ENCODE results near the gene TEAD2.

Gene TEAD2

DNA sequence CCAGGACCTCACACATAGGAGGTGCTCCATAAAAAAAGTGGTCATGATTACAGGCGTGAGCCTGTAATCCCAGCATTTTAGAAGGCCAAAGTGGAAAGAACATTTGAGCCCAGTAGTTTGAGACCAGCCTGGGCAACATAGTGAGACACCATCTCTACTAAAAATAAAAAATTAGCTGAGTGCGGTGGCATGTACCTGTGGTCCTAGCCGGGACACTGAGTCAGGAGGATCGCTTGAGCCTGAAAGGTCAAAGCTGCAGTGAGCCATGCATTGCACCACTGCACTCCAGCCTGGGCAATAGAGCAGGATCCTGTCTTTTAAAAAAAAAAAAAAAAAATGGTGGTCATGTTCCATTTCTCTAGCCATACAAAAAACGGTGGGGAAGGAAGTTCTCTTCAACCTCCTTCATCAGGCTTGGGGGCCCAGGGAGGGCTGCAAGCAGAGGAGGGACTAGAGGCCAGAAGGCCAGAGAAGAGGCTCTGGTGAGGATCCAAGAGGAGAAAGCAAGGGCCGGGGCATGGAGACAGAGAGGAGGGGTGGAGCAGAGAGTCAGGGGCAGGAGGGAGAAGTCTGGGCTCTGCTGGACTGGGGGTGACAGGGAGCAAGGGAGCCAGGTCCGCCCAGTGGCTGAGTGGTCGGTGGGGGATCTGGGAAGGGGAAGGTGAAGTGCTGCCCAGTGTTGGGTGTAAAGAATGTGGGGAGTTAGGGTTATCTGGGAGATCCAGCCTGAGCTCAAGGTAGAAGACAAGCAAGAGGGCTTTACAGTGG lies 34.7 kb upstream of the TEAD2 start:
- Histone ChIP-seq H3K4me3 (ENCODE audit: low read depth in 1 of 2, low read length in 2 of 2) (no peak overlapping the region), H3K4me1 (ENCODE audit: control insufficient read depth in 1 of 2, insufficient read depth in 2 of 2, low read length in 2 of 2) (no peaks in the 10 kb centered on the region), H3K27ac (ENCODE audit: low read length) (no peak overlapping the region), H3K27me3 (ENCODE audit: low read depth, low read length) (no peaks in the 10 kb centered on the region), H3K36me3 (ENCODE audit: control insufficient read depth in 1 of 2, insufficient read depth in 2 of 2, low read length in 2 of 2) (no peaks in the 10 kb centered on the region), H3K9me3 (ENCODE audit: control insufficient read depth in 1 of 2, low read length in 2 of 2) (no peaks in the 10 kb centered on the region)

GRCh38 chr19:49395581-49396407 lies 33.6 kb upstream of the TEAD2 start:
- no peaks in the 10 kb centered on the region for H3K27me3 ChIP-seq (ENCODE audit: low read depth, low read length)
- H3K27ac ChIP-seq (ENCODE audit: low read length): no peak overlapping the region
- no peaks in the 10 kb centered on the region for H3K9me3 ChIP-seq (ENCODE audit: control insufficient read depth in 1 of 2, low read length in 2 of 2)
- no peak overlapping the region for H3K4me3 ChIP-seq (ENCODE audit: low read depth in 1 of 2, low read length in 2 of 2)
- H3K36me3 ChIP-seq (ENCODE audit: control insufficient read depth in 1 of 2, insufficient read depth in 2 of 2, low read length in 2 of 2): no peaks in the 10 kb centered on the region
- no peaks in the 10 kb centered on the region for H3K4me1 ChIP-seq (ENCODE audit: control insufficient read depth in 1 of 2, insufficient read depth in 2 of 2, low read length in 2 of 2)

GRCh38 chr19:49393881-49394280 lies 31.7 kb upstream of the TEAD2 start:
- H3K27ac ChIP-seq (ENCODE audit: low read length): no peak overlapping the region
- no peaks in the 10 kb centered on the region for H3K9me3 ChIP-seq (ENCODE audit: control insufficient read depth in 1 of 2, low read length in 2 of 2)
- H3K4me3 ChIP-seq (ENCODE audit: low read depth in 1 of 2, low read length in 2 of 2): no peak overlapping the region
- H3K36me3 ChIP-seq (ENCODE audit: control insufficient read depth in 1 of 2, insufficient read depth in 2 of 2, low read length in 2 of 2): no peaks in the 10 kb centered on the region
- H3K27me3 ChIP-seq (ENCODE audit: low read depth, low read length): no peaks in the 10 kb centered on the region
- no peaks in the 10 kb centered on the region for H3K4me1 ChIP-seq (ENCODE audit: control insufficient read depth in 1 of 2, insufficient read depth in 2 of 2, low read length in 2 of 2)

- Histone ChIP-seq H3K9me3 (ENCODE audit: control insufficient read depth in 1 of 2, low read length in 2 of 2) (no peaks in the 10 kb centered on the region), H3K4me1 (ENCODE audit: control insufficient read depth in 1 of 2, insufficient read depth in 2 of 2, low read length in 2 of 2) (no peaks in the 10 kb centered on the region), H3K27me3 (ENCODE audit: low read depth, low read length) (no peaks in the 10 kb centered on the region), H3K36me3 (ENCODE audit: control insufficient read depth in 1 of 2, insufficient read depth in 2 of 2, low read length in 2 of 2) (no peaks in the 10 kb centered on the region), H3K4me3 (ENCODE audit: low read depth in 1 of 2, low read length in 2 of 2) (no peak overlapping the region), H3K27ac (ENCODE audit: low read length) (no peak overlapping the region)
Measured at GRCh38 chr19:49391581-49392399, 29.6 kb upstream of the TEAD2 start.

DNA sequence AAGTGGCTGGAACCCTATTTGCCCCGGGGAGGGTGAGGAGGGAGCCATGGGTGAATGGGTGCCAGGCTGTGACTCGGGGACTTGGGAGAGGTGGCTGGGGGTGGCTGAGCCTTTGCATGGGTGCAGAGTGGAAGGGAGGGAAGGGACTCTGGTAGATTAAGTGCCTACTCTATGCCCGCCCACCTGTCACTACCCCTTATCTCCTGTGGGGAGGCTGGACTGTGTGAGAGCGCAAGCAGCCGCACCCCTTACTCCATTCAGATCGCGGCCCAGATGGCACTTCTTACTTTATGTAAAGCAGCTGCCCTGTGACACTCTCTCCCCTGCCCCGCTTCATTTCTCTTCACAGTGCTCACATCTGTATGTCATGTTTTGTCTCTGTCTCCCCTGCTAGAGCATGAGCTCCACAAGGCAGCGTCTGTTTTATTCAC lies 28.7 kb upstream of the TEAD2 start:
- no peak overlapping the region for H3K4me3 ChIP-seq (ENCODE audit: low read depth in 1 of 2, low read length in 2 of 2)
- H3K27me3 ChIP-seq (ENCODE audit: low read depth, low read length): no peaks in the 10 kb centered on the region
- H3K36me3 ChIP-seq (ENCODE audit: control insufficient read depth in 1 of 2, insufficient read depth in 2 of 2, low read length in 2 of 2): no peaks in the 10 kb centered on the region
- no peaks in the 10 kb centered on the region for H3K9me3 ChIP-seq (ENCODE audit: control insufficient read depth in 1 of 2, low read length in 2 of 2)
- no peaks in the 10 kb centered on the region for H3K4me1 ChIP-seq (ENCODE audit: control insufficient read depth in 1 of 2, insufficient read depth in 2 of 2, low read length in 2 of 2)
- no peak overlapping the region for H3K27ac ChIP-seq (ENCODE audit: low read length)

DNA sequence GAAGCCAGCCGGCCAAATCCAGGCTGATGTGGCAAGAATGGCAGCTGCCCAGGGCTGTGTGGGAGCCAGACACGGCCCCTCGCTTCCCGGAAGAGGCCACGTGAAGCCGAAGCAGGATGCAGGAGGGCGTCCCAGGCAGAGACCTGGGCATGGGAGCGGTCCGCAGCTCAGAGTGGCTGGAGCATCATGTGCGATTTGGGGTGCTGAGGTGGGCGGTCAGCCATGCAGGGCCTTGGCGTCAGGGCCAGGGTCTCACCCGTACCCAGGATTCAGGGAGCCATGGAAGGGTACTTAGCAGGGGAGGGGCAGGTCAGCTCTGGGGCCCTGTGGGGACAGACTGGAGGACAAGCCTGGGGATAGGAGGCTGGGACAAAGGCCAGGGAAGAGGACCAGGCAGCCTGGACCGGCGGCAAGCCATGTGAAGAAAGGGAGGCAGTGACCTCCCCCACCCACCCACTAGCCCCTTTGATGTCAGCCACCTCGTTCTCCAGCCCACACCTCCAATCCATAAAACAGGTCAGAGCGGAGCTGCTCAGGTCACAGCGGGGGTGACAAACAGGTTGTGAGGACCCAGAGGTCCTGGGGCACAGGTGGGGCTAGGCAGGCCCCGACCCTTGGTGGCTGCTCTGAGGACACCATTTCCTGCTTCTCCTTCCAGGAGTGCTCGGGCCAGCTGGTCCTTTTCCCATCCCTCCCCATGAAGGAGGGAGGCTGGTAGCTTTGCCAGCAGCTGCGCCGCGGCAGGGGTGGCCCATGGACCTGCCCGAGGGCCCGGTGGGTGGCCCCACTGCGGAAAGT lies 28.1 kb upstream of the TEAD2 start:
- H3K36me3 ChIP-seq (ENCODE audit: control insufficient read depth in 1 of 2, insufficient read depth in 2 of 2, low read length in 2 of 2): no peaks in the 10 kb centered on the region
- no peaks in the 10 kb centered on the region for H3K27me3 ChIP-seq (ENCODE audit: low read depth, low read length)
- no peaks in the 10 kb centered on the region for H3K4me1 ChIP-seq (ENCODE audit: control insufficient read depth in 1 of 2, insufficient read depth in 2 of 2, low read length in 2 of 2)
- no peaks in the 10 kb centered on the region for H3K9me3 ChIP-seq (ENCODE audit: control insufficient read depth in 1 of 2, low read length in 2 of 2)
- H3K4me3 ChIP-seq (ENCODE audit: low read depth in 1 of 2, low read length in 2 of 2): no peak overlapping the region
- H3K27ac ChIP-seq (ENCODE audit: low read length): no peak overlapping the region

- H3K27ac ChIP-seq (ENCODE audit: low read length): no peak overlapping the region
- no peaks in the 10 kb centered on the region for H3K36me3 ChIP-seq (ENCODE audit: control insufficient read depth in 1 of 2, insufficient read depth in 2 of 2, low read length in 2 of 2)
- H3K4me3 ChIP-seq (ENCODE audit: low read depth in 1 of 2, low read length in 2 of 2): no peak overlapping the region
- H3K9me3 ChIP-seq (ENCODE audit: control insufficient read depth in 1 of 2, low read length in 2 of 2): no peaks in the 10 kb centered on the region
- H3K27me3 ChIP-seq (ENCODE audit: low read depth, low read length): no peaks in the 10 kb centered on the region
- no peaks in the 10 kb centered on the region for H3K4me1 ChIP-seq (ENCODE audit: control insufficient read depth in 1 of 2, insufficient read depth in 2 of 2, low read length in 2 of 2)
Measured at GRCh38 chr19:49389406-49389805, 27.2 kb upstream of the TEAD2 start.

- Histone ChIP-seq H3K4me1 (ENCODE audit: control insufficient read depth in 1 of 2, insufficient read depth in 2 of 2, low read length in 2 of 2) (no peaks in the 10 kb centered on the region), H3K9me3 (ENCODE audit: control insufficient read depth in 1 of 2, low read length in 2 of 2) (peaks cover 0 to 2% of the 10 kb centered on the region in 2 donors), H3K27me3 (ENCODE audit: low read depth, low read length) (no peaks in the 10 kb centered on the region), H3K27ac (ENCODE audit: low read length) (no peak within 1 kb of the TSS), H3K4me3 (ENCODE audit: low read depth in 1 of 2, low read length in 2 of 2) (no peak within 1 kb of the TSS), H3K36me3 (ENCODE audit: control insufficient read depth in 1 of 2, insufficient read depth in 2 of 2, low read length in 2 of 2) (no peaks in the 10 kb centered on the region)
Measured at GRCh38 chr19:49387936-49388372, 25.7 kb upstream of the TEAD2 start, which contains the start of gene KASH5. KASH5 (plus strand) TSS chr19:49388249; CDS start chr19:49390884, 2,635 bp downstream.

DNA sequence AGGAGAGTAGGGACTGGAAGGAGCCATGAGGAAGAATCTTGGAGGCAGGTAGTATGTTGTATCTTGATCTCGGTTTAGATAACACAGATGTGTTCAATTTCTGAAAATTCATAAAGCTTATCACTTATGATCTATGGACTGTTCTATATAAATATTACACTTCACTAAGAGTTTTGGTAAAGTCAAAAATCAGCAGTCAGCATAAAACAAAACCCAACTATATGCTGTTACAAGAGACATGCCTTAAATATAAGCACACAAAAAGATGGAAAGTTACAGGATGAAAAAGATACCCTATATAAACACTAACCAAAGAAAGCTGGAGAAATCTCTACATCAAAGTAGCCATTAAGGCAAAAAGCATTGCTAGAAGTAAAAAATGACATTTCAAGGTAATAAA lies 21.4 kb upstream of the TEAD2 start:
- Histone ChIP-seq H3K27me3 (ENCODE audit: low read depth, low read length) (no peaks in the 10 kb centered on the region), H3K4me1 (ENCODE audit: control insufficient read depth in 1 of 2, insufficient read depth in 2 of 2, low read length in 2 of 2) (no peaks in the 10 kb centered on the region), H3K27ac (ENCODE audit: low read length) (no peak overlapping the region), H3K36me3 (ENCODE audit: control insufficient read depth in 1 of 2, insufficient read depth in 2 of 2, low read length in 2 of 2) (no peaks in the 10 kb centered on the region), H3K9me3 (ENCODE audit: control insufficient read depth in 1 of 2, low read length in 2 of 2) (peaks cover 5% of the 10 kb centered on the region in 2 donors), H3K4me3 (ENCODE audit: low read depth in 1 of 2, low read length in 2 of 2) (no peak overlapping the region)

DNA sequence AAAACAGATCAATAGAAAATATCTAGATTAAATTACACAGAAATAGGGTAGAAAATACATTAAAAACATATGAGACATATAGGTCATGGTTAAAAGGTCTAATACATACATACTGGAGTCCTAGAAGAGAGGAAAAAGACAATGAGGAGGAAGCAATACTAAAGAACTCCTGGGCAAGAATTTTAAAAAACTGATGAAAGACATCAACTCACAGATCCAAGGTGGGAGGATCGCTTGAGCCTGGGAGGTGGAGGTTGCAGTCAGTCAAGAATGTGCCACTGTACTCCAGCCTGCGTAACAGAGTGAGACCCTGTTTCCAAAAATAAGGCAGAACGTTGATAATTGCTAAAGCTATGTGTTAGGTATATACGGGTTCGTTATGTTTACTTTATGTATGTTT lies 20.4 kb upstream of the TEAD2 start:
- Histone ChIP-seq H3K4me1 (ENCODE audit: control insufficient read depth in 1 of 2, insufficient read depth in 2 of 2, low read length in 2 of 2) (no peaks in the 10 kb centered on the region), H3K27ac (ENCODE audit: low read length) (no peak overlapping the region), H3K4me3 (ENCODE audit: low read depth in 1 of 2, low read length in 2 of 2) (no peak overlapping the region), H3K36me3 (ENCODE audit: control insufficient read depth in 1 of 2, insufficient read depth in 2 of 2, low read length in 2 of 2) (no peaks in the 10 kb centered on the region), H3K27me3 (ENCODE audit: low read depth, low read length) (no peaks in the 10 kb centered on the region), H3K9me3 (ENCODE audit: control insufficient read depth in 1 of 2, low read length in 2 of 2) (peaks cover 5% of the 10 kb centered on the region in 2 donors)

All from muscle layer of duodenum (tissue), 2 donors.